GM18519 (cell line): ENCODE measurements around the gene EID3.

ENCODE experiments used
- ATAC-seq: cut with Tn5 transposase; IDR thresholded peaks from one replicate; pipeline ENCODE4 v1.9.1; 2021; ENCODE audit warnings: mild to moderate bottlenecking, moderate library complexity; ENCODE audit not compliant: unreplicated experiment, low FRiP score

The EID3 gene

GRCh38 chr12:104353012-104353981 lies 49.8 kb downstream of the EID3 start:
- no peak for ATAC-seq

- no peak for ATAC-seq
Observed at GRCh38 chr12:104354167-104354867, 50.8 kb downstream of the EID3 start.
